ENCODE results near the gene KHDC4.
A peak's percentile ranks its signal among the peaks of the same experiment; 100 is the strongest.

The KHDC4 gene

DNA sequence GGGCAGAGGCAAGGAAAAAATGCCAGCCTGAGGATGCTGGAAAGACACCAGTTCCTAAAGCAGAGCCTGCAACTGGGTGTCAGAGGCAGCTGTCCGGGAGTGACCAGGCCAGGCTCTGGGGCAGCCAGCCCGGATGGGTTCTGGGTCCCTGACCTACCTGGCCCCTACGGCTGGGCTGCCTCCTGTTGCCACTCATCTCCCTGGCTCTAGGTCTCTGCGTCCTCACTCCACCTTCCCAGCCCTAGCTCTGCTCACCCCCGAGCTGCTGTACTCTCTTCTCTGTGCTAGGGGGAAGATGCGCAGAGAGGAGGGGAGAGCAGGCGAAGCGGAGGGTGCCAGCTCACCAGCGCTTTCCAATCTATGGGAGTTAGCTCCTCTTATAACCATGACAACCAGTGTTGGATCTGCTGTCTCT is 35.2 kb upstream of the KHDC4 start:
- no peak for DNase-seq (ENCODE audit: low spot score)

DNA sequence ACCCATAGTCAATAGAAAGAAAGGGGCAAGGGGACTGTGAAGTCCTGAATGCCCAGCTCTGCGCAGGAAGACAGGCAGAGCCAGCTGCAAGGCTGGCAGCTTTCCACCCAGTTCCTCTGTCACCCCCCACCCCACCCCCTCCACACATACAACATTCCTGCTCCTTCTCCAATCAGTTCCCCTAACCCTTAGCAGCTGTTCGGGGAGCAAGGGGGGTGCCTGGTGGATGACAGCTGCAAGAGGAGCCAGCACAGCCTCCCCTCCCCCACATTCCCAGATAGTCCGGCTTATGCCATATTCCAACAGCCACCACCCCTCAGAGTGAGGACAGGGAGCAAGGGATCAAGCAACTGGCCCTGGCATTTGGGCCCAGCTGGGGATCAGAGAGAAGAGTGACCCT is 34.5 kb upstream of the KHDC4 start:
- DNase-seq (ENCODE audit: low spot score): peak; percentile 79

DNA sequence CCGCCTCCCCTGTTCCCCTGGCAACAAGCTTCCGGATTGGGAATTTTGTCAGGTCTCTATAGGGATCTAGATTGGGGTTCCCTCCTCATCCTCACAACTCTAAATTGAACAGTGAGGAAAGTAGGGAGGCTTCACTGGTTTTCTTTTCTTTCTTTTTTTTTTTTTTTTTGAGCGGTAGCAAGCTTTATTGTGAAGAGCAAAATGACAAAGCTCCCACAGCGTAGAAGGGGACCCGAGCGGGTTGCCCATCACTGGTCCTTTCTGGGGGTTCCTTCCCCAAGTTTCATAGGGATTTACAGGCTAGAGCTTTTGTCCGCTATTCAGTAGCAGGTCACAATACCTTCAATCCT is 33.8 kb upstream of the KHDC4 start:
- DNase-seq (ENCODE audit: low spot score): no peak

DNA sequence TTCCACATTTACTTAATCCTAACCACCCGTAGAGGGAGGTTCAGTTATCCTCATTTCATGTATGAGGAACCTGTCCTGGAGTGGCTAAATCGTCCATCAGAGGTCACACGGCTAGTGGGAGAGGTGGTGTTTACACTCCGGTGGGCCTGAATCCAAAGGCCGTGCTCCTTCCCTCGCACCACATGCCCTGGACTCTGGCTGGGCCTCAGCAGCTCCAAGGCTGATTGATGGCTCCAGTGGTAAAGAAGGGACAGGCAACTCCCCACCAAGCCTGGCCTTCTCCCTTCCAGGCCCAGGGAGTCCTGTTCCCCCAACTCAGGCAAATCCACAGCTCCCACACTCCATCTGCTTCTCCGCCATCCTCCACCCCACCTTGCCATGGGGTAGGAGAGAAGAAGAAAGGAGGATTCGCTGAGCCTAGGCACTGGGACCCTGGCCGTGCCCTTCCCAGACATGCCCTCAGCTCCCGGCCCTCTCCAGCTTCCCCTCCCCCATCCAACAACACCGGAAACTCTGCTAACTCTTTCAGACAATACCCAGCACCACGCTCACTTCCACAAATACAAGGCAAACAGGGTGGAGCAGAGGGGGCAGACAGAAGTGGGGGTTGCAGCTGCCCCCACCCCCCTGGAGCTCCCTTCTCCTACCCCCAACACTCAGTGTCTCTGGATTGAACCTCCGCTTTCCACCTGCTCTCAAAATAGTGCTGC is 33.3 kb upstream of the KHDC4 start:
- DNase-seq (ENCODE audit: low spot score): no peak

DNA sequence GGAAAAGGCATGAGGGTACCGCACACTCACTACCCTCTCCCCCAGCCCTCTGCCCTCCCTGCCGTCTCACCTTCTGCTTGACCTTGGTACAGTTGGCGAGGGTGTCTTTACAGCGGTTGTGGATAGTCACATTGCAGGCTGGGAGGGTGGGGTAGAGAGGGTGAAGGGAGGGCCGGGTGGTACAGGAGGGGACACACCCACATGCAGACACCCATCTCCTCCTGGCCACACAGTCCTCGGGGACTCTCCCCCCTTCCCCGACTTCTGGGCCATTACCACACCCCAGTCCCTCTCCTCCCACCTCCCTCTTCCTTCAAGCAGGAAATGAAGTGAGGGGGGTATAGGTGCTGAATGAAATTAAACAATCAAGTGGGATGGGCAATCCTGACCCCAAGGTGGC is 32.5 kb upstream of the KHDC4 start:
- DNase-seq (ENCODE audit: low spot score): no peak

DNA sequence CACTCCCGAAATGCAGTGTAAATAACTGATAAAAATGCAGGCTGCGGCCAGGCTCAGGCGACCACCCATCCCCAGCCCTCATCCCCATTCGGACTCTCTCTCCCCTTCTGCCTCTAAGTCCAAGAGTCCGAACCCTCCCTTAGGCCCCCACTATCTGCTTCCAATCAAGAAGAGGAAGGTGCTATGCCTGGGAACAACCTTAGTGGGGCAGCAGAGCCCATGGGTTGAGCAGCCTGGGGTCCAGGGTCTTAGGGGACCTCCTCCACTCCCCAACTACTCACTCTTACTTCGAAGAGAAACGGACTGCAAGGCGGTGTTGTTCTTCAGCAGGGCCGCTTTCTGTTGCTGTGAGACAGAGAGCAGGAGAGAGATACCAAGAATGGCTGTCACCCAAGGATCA is 31.9 kb upstream of the KHDC4 start:
- no peak for DNase-seq (ENCODE audit: low spot score)

DNA sequence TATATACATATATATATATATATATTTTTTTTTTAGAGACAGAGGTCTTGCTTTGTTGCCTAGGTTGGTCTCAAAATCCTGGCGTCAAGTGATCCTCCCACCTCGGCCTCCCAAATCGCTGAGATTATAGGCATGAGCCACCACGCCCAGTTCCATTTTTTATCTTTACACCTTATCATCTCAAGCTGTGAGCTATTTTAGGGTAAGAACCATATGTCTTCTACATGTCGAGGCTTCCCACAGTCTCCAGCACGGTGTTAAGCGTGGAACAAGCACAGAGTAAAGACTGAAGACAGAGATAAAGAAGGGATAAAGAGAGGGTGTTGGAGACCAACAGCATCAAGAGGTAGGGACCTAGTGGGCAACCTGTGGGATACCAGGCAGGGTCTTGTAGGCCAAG is 30.0 kb upstream of the KHDC4 start:
- DNase-seq (ENCODE audit: low spot score): no peak

DNA sequence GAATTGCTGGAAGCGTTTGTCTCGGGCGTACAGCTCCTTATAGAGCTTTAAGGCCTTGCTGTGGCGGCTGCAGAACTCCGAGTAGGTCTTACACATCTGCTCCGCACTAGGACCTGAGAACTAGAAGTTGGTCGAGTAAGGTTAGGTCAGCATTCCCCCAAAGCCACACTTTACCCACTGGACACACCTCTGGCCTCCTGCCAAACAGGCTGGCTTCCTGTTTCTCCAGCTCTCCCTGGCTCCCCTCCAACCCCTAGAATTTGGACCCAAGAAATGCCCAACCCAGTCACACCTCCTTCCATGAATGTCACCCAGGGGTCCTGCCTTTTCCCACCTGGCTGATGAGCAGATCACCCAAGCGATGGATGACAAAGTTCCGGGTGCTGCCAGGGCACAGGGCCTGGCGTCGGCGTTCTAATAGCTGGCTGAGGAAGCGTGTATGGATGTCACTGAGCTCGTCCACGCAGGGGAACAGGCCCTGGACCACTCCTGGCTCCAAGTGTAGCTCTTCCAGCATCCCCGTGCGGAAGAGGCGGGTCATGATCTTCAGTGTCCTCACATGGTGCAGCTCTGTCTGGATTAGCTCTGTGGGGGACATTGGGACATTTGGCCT is 28.5 kb upstream of the KHDC4 start:
- no peak for DNase-seq (ENCODE audit: low spot score)

DNA sequence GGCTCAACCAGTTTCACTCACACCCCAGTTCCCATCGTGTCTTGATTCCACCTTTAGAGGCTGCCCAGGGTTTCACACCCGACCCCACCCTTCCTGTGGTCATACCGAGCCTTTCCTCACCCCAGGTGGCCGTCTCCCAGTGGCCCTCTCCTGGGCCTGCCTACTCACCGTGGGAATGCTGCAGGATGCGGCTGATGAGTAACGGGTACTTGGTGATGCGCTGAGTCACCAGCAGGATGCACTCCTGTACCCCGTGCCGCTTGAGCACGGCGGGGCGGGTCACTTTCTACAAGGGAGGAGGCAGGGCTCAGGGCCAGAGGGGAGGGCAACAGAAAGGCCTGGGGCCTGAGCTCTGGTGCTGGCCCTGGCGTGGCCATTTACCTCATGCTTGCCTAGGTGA is 27.7 kb upstream of the KHDC4 start:
- DNase-seq (ENCODE audit: low spot score): peak; percentile 57

DNA sequence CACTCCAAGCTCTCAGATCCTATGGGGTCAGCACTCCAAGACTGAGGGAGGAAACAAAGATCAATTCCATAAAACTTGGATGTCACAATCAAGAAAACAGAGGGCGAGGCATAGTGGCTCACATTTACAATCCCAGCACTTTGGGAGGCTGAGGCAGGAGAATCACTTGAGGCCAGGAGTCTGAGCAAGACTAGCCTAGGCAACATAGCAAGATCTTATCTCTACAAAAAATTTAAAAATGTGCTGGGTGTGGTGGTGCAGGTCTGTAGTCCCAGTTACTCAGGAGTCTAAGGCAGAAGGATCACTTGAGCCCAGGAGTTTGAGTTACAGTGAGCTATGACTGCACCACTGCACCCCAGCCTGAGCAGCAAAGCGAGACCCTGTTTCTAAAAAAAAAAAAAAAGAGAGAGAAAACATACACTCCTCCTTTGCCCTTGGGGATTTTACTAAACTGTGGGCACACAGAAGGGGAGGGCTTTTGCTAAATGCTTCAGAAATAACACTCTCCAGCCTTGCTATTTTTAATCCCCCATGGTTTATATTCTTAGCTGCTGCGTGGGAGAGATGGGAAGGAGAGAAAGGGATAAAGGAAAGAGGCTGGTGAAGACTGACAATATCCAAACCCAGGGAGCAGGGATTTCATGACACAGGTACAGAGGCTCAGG is 26.0 kb upstream of the KHDC4 start:
- no peak for DNase-seq (ENCODE audit: low spot score)

DNA sequence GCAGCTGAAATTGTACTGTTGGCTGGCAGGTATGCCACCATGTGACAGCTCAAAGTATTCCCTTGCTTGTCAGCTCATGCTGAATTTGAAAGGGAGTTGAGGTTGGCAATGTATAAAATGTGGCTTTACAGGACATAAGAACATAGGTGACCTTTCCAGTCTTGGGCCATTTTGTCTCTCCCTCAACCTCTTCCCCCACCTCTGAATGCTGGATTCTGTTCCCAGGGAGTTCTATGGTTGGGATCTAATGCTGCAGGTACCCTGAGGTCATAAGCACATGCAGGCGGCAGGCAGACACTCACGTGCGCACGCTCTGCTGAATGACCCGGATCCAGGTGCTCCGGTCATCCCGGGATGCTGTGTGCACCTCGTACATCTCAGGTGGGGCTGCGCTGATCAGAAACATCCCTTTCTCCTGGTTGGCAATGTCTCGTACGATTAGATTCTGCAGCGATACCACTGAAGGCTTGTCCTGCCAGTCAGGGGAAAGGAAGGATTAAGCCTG is 23.2 kb upstream of the KHDC4 start:
- DNase-seq (ENCODE audit: low spot score): no peak

DNA sequence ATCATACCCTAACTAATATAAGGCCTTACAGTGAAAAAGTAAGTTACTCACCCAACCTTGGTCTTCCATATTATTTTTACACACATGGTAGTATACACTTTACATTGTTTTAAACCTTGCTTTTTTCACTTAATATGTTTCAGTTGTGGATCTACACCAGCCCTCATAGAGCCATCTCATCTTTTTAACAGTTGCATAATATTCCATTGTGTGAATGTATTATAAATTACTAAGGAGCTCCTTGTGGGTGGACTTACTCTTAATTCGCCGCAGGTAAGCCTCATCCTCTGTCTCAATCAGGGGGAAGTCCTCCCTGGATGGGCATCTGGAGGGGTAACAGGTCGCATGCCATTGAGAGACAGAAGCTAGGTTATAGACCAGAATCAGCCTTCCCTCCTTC is 20.4 kb upstream of the KHDC4 start:
- DNase-seq (ENCODE audit: low spot score): no peak

DNA sequence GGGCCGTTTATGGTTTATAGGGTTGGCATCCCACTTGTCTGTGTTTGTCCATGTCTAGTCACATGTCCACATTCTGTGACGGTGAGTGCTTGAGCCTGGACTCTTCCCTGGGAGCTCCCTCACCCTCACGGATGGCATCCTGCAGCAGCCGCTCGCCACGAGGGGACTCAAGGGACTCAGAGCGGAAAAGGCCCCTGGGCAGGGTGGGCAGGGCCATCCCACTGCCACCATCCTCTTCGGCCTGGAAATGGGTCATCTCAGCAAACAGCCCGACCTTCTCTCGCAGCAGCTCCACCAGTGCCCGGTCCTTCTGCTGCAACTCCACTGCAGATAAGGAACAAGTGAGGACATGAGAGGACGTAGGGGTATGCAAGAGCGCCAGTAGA is 18.3 kb upstream of the KHDC4 start:
- DNase-seq (ENCODE audit: low spot score): peak; percentile 25

DNA sequence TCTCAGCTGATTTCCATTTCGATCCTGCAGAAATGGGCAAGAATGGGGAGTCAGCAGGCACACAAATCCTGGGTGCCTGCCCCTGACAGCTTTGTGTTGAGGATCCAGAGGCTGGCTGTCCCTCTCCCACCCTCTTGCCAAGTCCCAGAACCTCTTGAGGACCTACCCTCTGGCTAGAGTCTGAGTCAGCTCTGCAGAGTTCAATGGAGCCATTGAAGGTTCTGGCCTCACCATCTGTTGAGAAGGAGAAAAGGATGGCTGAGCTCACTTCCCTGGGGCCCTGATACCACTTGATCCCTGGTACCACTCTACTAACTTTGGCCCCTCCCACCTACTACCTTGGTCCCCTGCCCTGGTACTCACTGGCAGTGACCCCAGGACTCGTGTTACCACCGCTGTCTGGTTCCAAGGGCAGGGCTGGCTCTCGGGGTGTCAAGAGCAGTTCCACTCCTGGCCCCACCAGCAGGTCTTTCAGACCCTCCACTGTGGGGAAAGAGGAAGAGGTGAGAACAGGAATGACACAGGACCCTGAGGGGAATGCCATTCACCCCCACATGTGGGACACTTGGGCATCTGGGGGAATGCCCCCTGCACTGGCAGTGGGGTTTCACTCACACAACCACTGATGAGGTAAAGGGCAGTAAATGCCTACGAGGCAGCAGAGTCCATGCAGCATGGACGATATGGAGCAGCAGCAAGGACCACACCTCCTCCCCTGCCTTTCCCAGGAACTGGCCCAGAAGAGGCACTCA is 17.7 kb upstream of the KHDC4 start:
- peak; percentile 23 for DNase-seq (ENCODE audit: low spot score)

DNA sequence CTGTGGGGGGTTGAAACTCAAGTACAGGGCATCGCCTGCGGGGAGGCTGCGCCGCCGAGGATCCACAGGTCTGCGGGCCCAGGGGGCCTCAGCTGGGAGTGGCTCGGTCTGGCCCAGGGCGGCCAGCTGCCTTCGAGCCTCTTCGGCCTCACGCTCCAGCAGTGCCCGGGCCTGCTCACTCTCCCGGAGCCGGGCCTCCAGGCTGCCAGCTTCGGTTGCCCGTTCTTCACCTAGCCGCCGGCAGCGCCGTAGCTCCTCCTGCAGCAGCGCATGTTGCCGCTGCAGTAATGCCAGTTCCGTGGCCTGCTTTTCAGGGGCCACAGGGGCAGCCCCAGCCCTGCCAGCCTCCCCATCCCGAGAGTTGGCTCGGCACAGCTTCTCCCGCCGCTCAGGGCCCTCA is 16.6 kb upstream of the KHDC4 start:
- DNase-seq (ENCODE audit: low spot score): peak; percentile 40

DNA sequence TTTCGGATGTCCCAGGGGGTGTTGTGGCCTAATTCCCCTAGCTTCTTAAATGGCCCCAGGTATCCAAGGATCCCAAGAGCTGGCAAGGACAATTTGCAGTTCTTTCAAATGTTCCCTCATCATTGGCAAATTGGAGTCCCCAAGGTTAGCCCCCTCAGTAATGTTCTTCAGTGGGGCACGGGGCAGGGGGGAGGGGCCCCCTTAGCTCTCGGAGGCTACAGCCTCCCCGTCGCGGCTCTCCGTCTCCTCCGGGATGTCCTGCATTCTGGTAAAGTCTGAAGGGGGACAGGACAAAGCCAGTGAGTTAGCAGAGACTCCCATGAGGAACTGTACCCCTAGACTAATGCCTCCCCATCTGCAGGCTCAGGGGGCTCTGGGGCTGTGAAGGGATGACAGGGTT is 13.5 kb upstream of the KHDC4 start:
- no peak for DNase-seq (ENCODE audit: low spot score)

DNA sequence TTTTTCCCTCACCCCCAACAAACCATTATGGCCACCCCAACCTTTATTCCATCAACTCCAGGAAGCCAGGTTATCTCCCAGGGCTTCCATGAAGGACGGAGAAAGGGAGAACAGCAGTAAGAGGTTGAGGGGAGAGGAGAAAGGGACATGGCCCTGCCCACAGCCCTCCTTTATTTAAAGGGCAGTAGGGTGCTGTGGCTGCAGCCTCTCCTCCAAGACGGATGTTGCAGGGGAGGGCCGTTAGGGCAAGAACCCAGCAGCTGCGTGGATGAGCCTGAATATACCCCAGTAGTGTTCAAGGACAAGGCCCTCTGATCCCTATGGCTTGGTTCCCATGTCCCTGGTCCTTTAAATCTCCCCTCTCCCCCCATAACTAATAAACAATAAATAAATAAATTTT is 13.1 kb upstream of the KHDC4 start:
- DNase-seq (ENCODE audit: low spot score): no peak

DNA sequence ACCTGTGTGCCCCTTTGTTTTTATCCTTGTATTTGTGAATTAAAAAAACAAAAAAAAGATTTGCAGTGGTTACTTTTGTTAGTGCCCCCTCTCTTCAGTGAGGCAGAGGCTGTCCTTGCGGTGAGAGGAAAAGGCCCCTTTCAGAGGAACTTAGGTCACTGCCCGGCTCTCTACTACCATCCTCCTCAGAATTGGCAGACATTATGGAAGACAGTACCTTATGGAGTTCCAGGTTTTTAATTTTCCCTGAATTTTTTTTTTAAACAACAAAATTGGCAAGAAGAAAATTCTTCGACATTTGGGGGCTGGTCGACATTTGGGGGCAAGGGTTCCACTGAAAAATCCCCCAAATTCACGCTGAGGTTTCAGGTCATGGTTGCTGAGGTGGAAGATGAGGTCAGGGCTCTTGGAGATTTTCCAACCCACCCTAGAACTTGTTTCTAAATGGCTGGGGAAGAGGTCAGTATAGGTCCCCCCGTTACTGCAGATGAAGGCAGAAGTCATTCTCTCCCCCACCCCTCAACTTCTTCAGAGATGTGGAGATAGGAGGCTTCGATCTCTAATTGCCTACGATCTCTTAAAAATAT is 12.5 kb upstream of the KHDC4 start:
- no peak for DNase-seq (ENCODE audit: low spot score)

DNA sequence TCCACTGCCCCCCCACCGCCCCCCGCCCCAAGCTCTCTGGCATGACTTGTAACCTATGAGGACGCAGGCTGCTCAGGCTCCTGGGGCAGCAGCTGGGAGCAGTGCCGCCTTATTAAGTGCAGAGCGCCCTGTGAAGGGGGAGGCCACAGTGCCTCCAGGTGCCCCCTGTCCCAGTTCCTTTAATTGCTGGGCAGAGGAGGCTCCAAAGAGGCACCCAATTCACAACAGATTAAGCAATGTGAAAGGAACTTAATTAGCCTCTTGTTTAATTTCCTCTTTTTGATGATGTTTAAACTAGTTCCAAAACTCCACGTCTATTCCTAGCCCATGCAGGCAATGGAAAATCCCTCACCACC is 10.2 kb upstream of the KHDC4 start:
- DNase-seq (ENCODE audit: low spot score): no peak

DNA sequence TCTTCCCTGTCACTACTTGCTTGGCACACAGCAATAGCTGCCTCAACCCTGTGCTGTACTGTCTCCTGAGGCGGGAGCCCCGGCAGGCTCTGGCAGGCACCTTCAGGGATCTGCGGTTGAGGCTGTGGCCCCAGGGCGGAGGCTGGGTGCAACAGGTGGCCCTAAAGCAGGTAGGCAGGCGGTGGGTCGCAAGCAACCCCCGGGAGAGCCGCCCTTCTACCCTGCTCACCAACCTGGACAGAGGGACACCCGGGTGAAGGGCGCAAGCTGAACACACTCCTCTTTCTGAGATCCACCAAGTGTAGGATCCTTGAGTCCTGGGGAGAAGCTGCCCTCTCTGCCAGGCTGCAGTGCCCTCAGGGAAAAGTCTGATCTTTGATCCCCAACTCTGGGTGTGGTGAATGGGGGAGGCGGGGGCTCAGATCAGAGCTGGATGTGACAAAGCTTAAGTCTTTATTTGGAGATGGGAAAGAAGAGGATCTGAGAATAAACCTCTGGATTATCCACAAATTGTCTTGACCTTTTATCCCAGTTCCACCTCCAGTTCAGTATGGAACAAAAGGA is 8.4 kb upstream of the KHDC4 start:
- DNase-seq (ENCODE audit: low spot score): no peak

DNA sequence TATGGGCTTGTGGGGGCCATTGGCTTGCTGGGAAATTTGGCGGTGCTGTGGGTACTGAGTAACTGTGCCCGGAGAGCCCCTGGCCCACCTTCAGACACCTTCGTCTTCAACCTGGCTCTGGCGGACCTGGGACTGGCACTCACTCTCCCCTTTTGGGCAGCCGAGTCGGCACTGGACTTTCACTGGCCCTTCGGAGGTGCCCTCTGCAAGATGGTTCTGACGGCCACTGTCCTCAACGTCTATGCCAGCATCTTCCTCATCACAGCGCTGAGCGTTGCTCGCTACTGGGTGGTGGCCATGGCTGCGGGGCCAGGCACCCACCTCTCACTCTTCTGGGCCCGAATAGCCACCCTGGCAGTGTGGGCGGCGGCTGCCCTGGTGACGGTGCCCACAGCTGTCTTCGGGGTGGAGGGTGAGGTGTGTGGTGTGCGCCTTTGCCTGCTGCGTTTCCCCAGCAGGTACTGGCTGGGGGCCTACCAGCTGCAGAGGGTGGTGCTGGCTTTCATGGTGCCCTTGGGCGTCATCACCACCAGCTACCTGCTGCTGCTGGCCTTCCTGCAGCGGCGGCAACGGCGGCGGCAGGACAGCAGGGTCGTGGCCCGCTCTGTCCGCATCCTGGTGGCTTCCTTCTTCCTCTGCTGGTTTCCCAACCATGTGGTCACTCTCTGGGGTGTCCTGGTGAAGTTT is 7.8 kb upstream of the KHDC4 start:
- no peak for DNase-seq (ENCODE audit: low spot score)

Data from D341Med (cell line).